AG09319 (cell line): ENCODE measurements around the gene GUCD1.

ENCODE experiments used
- DNase-seq: peaks from one replicate; pipeline ENCODE4 v3.0.0-alpha.2; 2010; ENCODE audit warnings: low read depth; ENCODE audit errors: extremely low read depth
- TF ChIP-seq, protein P1 (sequence below): IDR thresholded peaks from 2 replicates; pipeline ENCODE4 v1.5.1; 2011; ENCODE audit warnings: low read depth, mild to moderate bottlenecking, inconsistent platforms, low read length, moderate library complexity

GUCD1 gene

GRCh38 chr22:24496234-24496633, 58.7 kb downstream of the GUCD1 start:
- TF ChIP-seq, protein P1, sequence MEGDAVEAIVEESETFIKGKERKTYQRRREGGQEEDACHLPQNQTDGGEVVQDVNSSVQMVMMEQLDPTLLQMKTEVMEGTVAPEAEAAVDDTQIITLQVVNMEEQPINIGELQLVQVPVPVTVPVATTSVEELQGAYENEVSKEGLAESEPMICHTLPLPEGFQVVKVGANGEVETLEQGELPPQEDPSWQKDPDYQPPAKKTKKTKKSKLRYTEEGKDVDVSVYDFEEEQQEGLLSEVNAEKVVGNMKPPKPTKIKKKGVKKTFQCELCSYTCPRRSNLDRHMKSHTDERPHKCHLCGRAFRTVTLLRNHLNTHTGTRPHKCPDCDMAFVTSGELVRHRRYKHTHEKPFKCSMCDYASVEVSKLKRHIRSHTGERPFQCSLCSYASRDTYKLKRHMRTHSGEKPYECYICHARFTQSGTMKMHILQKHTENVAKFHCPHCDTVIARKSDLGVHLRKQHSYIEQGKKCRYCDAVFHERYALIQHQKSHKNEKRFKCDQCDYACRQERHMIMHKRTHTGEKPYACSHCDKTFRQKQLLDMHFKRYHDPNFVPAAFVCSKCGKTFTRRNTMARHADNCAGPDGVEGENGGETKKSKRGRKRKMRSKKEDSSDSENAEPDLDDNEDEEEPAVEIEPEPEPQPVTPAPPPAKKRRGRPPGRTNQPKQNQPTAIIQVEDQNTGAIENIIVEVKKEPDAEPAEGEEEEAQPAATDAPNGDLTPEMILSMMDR = no peak
- no peak for DNase-seq

GRCh38 chr22:24495365-24495675, 59.6 kb downstream of the GUCD1 start:
- no peak for DNase-seq
- TF ChIP-seq, protein P1 = no peak

GRCh38 chr22:24494528-24495364, 60.2 kb downstream of the GUCD1 start, which contains the start of gene UPB1:
TSS of gene UPB1 (plus strand) at chr22:24495332. CDS start at chr22:24495404, 72 bp downstream.
- TF ChIP-seq, protein P1 = no peak
- no peak for DNase-seq

DNA sequence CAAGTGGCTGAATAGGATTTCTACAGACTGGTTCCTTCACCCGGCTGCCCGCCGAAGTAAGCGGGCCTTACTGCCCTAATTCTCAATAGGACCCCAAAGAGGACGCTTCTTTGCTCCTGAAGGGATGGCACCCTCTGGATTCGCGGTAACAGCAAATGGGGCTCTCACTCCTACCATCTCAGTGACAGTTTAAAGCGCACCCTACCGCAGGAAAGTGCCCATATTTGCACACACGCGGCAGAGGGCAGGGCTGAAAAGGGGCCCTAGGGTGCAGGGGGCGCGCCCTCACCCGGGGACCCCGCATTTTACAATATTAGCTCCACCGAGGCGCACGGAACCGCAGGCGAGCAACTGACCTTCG, 60.8 kb downstream of the GUCD1 start:
- TF ChIP-seq, protein P1 = no peak
- DNase-seq = no peak

- TF ChIP-seq, protein P1 = no peak
- no peak for DNase-seq
These were observed 62.5 kb downstream of the GUCD1 start for GRCh38 chr22:24492391-24492790.
